ENCODE results near the gene MVP.
"Not testable (repeated sequence)": the region's sequence is repeated elsewhere in the genome, so short reads cannot be mapped to it uniquely, and the experiment has no call there.

Gene MVP

GRCh38 chr16:29875206-29875605, 54.9 kb downstream of the MVP start:
- DNase-seq (ENCODE audit: low read depth) = no peak

- DNase-seq (ENCODE audit: low read depth) = no peak
Observed at GRCh38 chr16:29876217-29876593, 55.9 kb downstream of the MVP start.

DNA sequence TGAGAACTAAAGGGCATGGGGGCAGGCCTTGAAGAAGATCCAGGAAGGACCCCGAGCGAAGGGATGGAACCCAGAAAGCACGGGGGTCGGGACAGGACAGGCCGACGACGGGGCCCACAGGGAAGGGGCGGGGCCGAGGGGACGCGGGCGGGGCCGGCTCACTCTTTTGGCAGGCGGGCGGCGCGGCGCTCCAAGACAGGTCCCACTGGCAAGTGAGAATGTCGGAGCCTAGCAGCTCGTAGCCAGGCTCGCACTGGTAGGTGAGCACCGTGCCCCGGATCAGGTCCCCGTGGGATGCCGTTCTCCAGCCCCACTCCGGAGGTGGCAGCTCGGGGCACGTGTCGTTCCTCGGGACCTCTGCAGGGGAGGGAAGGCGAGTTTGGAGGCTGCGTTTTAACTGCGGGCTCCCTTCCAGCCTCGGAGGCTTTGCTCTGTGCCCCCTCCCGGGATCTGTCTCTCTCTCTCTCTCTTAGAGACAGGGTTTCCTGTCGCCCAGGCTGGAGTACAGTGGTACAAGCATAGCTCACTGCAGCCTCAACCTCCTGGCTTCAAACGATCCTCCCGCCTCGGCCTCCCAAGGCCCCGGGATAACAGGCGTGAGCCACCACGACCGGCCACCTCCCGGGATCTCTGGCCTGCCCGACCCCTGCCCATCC, 56.5 kb downstream of the MVP start:
- peak; percentile 15 for DNase-seq (ENCODE audit: low read depth)

- DNase-seq (ENCODE audit: low read depth) = peak; percentile 40
Observed at GRCh38 chr16:29877266-29877961, 57.2 kb downstream of the MVP start.

- DNase-seq (ENCODE audit: low read depth) = no peak
Observed at GRCh38 chr16:29878172-29878571, 57.9 kb downstream of the MVP start.

DNA sequence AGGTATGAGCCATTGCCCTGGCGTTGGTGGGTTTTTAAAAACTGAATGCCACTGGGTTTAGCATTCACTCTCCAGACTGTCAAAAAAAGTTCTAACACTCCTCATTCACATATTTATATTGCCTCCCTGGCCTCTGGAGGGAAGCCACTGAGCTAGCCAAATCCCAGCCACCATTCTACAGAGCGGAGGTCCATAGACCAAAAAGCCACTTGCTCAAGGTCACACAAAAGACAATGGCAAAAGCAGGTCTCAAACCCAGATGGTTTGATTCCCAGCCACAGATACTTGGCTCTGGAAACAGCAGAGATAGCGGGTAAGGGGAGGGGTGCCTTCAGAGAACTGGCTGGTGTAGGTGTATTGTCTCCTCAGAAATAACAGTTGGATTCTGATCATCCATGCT, 60.8 kb downstream of the MVP start:
- DNase-seq (ENCODE audit: low read depth) = no peak

GRCh38 chr16:29883987-29884386, 63.7 kb downstream of the MVP start:
- DNase-seq (ENCODE audit: low read depth) = no peak

DNA sequence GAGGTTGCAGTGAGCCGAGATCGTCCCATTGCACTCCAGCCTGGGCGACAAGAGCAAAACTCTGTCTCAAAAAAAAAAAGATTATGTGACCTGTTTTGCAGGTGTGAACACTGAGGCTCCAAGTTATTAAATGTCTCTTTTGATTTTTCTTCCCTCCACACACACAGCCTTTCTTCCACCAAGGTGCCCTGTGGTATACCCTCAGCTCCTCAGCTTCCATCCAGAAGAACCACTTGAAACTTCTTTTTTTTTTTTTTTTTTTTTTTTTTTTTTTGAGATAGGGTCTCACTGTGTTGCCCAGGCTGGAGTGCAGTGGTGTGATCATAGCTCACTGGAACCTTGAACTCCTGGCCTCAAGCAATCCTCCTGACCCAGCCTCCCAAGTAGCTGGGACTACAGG, 69.1 kb downstream of the MVP start:
- not testable (repeated sequence) for DNase-seq (ENCODE audit: low read depth)

GRCh38 chr16:29891525-29892457, 71.5 kb downstream of the MVP start:
- DNase-seq (ENCODE audit: low read depth) = no peak

DNA sequence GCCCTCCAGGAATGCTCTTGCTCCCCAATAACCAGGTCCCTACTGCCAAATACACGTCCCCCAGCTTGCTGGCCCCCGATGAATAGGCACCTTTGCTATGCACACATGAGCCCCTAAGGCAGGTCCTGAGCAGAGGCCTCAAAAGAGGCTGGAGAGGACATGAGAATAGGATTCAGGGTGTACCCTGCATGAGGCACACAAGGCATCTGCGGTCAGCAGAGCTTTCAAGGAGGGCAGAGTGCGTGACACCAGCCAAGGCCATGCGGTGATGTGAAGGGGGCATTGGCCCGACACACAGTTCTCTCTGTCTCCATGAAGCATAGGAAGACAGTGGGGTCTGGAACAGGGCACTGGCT, 72.2 kb downstream of the MVP start:
- DNase-seq (ENCODE audit: low read depth) = no peak

- DNase-seq (ENCODE audit: low read depth) = no peak
Observed at GRCh38 chr16:29893553-29893952, 73.3 kb downstream of the MVP start.

DNA sequence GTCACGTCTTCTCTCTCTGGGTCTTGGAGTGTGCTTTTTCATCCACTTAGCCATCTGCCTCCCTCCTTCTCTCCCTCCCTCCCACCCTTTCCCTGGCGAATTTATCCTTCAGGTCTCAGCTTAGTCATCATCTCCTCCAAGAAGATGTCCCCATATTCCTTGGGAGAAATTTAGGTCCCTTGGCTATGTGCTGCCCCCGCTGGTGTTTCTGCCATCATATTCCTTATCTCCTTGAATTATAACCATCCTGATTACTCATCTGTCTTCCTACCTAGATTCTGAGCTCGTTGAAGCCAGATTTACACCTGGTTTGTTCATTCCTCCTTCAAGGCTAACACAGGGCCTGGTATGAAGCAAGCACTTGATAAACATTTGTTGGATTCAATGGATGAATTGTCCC, 74.1 kb downstream of the MVP start:
- no peak for DNase-seq (ENCODE audit: low read depth)

DNA sequence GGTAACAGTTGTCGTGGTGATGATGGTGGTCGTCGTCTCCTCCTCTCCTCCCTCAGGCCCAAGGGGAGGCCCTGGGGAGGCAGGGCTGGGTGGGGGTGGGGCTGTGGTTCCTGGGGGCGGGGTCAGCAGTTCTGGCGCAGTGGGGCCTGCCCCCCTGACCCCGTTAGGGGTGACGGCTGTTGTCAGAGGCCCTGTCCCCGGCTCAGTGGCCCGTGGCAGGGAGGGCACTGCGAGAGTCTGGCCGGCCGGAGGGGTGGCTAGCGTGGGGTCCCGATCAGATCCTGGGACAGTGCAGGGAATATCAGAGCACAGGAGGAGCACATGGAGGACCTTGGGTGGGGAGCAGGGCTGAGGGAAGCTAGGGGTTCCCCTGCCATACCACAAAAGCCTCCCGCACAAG, 76.6 kb downstream of the MVP start:
- no peak for DNase-seq (ENCODE audit: low read depth)

DNA sequence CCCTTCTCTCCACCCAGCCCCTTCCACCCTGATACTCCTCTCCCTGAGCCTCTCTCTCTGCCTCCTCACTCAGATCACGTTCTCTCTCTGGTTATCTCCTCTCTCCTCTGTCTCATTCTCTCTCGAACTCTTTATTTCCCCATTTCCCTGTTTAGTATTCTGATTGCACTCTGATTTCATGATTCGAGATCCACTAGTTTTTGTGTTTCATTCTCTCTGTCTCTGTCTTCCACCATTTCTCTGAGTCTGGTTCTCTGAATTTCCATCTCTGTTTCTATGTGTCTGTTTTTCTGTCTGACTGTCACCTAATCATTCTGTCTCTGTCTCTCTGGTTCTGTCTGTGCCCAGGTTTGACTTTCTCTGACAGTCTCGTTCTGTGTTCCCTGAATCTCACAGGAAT, 77.1 kb downstream of the MVP start:
- DNase-seq (ENCODE audit: low read depth) = no peak

Measured in activated T-cell treated with anti-CD3 and anti-CD28 coated beads for 24 hours (primary cell).